Smooth muscle cell (in vitro differentiated cells): ENCODE measurements around the gene KCNAB2. TPM values are rescaled to one million over a fixed set of nuclear protein-coding genes. Genes with fewer than 3 reads are reported as not detected.
A peak's percentile ranks its signal among the peaks of the same experiment; 100 is the strongest.
"Not testable (repeated sequence)": the region's sequence is repeated elsewhere in the genome, so short reads cannot be mapped to it uniquely, and the experiment has no call there.

Experiments
- DNase-seq: peaks from one replicate; lab custom pipeline; 2025; ENCODE audit not compliant: unreplicated experiment; lab: John Stamatoyannopoulos, UW
- H2AFZ ChIP-seq: fragments of 200-600 bp; sonication (generic); 2 replicates; pipeline ENCODE4 v1.6.0; 2016; ENCODE audit warnings: antibody characterized with exemption, low read depth, mild to moderate bottlenecking
- H3F3A ChIP-seq: fragments of 200-600 bp; sonication (generic); 2 replicates; pipeline ENCODE4 v1.6.0; 2017; ENCODE audit warnings: antibody characterized with exemption, low read depth
- H3K27ac ChIP-seq: fragments of 200-600 bp; sonication (generic); 2 replicates; pipeline ENCODE4 v1.5.1; 2016; ENCODE audit warnings: low read depth, mild to moderate bottlenecking
- H3K27me3 ChIP-seq: fragments of 200-600 bp; sonication (generic); 2 replicates; pipeline ENCODE4 v1.6.1; 2016; ENCODE audit warnings: low read depth, mild to moderate bottlenecking
- H3K36me3 ChIP-seq: fragments of 200-600 bp; sonication (generic); 2 replicates; pipeline ENCODE4 v1.5.1; 2016; ENCODE audit warnings: low read depth
- H3K4me1 ChIP-seq: fragments of 200-600 bp; sonication (generic); 2 replicates; pipeline ENCODE4 v1.5.1; 2016; ENCODE audit warnings: low read depth
- H3K4me2 ChIP-seq: fragments of 200-600 bp; sonication (generic); 2 replicates; pipeline ENCODE4 v1.6.0; 2016; ENCODE audit warnings: mild to moderate bottlenecking
- H3K4me3 ChIP-seq: fragments of 200-600 bp; sonication (generic); 2 replicates; pipeline ENCODE4 v1.5.1; 2016; ENCODE audit warnings: mild to moderate bottlenecking
- H3K79me2 ChIP-seq: fragments of 200-600 bp; sonication (generic); 2 replicates; pipeline ENCODE4 v1.6.0; 2016; ENCODE audit warnings: low read depth, mild to moderate bottlenecking
- H3K9ac ChIP-seq: fragments of 200-600 bp; sonication (generic); 2 replicates; pipeline ENCODE4 v1.6.0; 2016; ENCODE audit warnings: low read depth
- H3K9me3 ChIP-seq: fragments of 200-600 bp; sonication (generic); replicated peaks from 2 replicates; pipeline ENCODE4 v1.5.1; 2016; ENCODE audit warnings: low read depth
- H4K20me1 ChIP-seq: fragments of 200-600 bp; sonication (generic); 2 replicates; pipeline ENCODE4 v1.6.0; 2016; ENCODE audit warnings: low read depth
- CTCF ChIP-seq: fragments of 200-600 bp; sonication (generic); IDR thresholded peaks from 2 replicates; pipeline ENCODE4 v1.5.1; 2017; ENCODE audit warnings: borderline replicate concordance, mild to moderate bottlenecking, antibody characterized with exemption; ENCODE audit not compliant: insufficient read depth, poor library complexity, severe bottlenecking
- WGBS: methylation state at CpG from one replicate; pipeline ENCODE4 v1.1.7; 2016; ENCODE audit warnings: low lambda C conversion rate; 5-methylcytosine and 5-hydroxymethylcytosine counted together
- polyA plus RNA-seq: library from polyadenylated mRNA; unstranded; fragments of >200 nt; fragmentation: Nextera tagmentation; extraction: Ambion mirVana; gene quantifications from 2 replicates; pipeline ENCODE4 v1.2.1, GENCODE V29; 2016
- total RNA-seq: library from RNA; depleted of rRNA; stranded (reverse); fragments of >200 nt; gene quantifications from 2 replicates; pipeline ENCODE4 v1.2.3, GENCODE V29; 2014

Gene KCNAB2
- total and polyA plus RNA-seq, 2 experiments from 2014 or later: 3.6 to 3.9 TPM

- Histone ChIP-seq H3K27me3 (no peaks in the 10 kb centered on the region), H4K20me1 (no peaks in the 10 kb centered on the region), H3K9me3 (no peaks in the 10 kb centered on the region), H3K4me3 (no peak overlapping the region), H3F3A (no peaks in the 10 kb centered on the region), H3K79me2 (no peaks in the 10 kb centered on the region), H3K4me1 (no peaks in the 10 kb centered on the region), H2AFZ (no peak overlapping the region), H3K27ac (no peak overlapping the region), H3K36me3 (no peaks in the 10 kb centered on the region), H3K9ac (no peak overlapping the region), H3K4me2 (no peak overlapping the region)
- WGBS: 91% methylated on average over 15 of the region's 15 CpGs
- DNase-seq: no peak
- TF ChIP-seq CTCF: no peak
These were observed 27.9 kb downstream of the KCNAB2 start for GRCh38 chr1:6073480-6074053.

- no peak for DNase-seq
- no peaks in the 10 kb centered on the region for H3K36me3 ChIP-seq
These were observed 28.7 kb downstream of the KCNAB2 start for GRCh38 chr1:6074192-6074901.

DNA sequence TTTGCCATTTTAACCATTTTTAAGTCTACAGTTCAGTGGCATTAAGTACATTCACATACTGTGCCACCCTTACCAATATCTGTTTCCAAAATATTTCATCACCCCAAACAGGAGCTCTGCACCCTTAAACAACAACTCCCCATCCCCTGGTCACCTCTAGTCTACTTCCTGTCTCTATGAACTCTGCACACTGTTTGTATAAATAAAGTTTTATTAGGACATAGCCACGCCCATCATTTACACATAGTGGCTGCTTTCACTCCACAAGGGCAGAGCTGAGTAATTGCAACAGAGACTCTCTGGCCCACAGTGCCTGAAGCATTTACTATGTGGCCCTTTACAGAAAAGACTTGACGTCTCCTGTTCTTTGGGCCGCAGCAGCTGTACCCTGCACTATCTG, 30.1 kb downstream of the KCNAB2 start:
- H3K9me3 ChIP-seq: no peaks in the 10 kb centered on the region
- DNase-seq: no peak
- no peak overlapping the region for H3K9ac ChIP-seq
- H3K79me2 ChIP-seq: no peaks in the 10 kb centered on the region
- H3K4me2 ChIP-seq: no peak overlapping the region
- no peak overlapping the region for H3K27ac ChIP-seq
- H3K4me3 ChIP-seq: no peak overlapping the region
- WGBS: 89% methylated on average over 3 of the region's 3 CpGs
- no peaks in the 10 kb centered on the region for H4K20me1 ChIP-seq
- TF ChIP-seq CTCF: no peak
- H3F3A ChIP-seq: no peaks in the 10 kb centered on the region
- H3K4me1 ChIP-seq: no peaks in the 10 kb centered on the region
- H3K27me3 ChIP-seq: no peaks in the 10 kb centered on the region
- no peaks in the 10 kb centered on the region for H3K36me3 ChIP-seq
- no peak overlapping the region for H2AFZ ChIP-seq

More at GRCh38 chr1:6074192-6074901, 28.7 kb downstream of the KCNAB2 start:
- H3K27me3 ChIP-seq: no peaks in the 10 kb centered on the region
- H4K20me1 ChIP-seq: no peaks in the 10 kb centered on the region
- H3K27ac ChIP-seq: peak overlapping the region; percentile 19
- H3K4me1 ChIP-seq: no peaks in the 10 kb centered on the region
- H3F3A ChIP-seq: no peaks in the 10 kb centered on the region
- no peak overlapping the region for H3K4me3 ChIP-seq
- no peak overlapping the region for H3K9ac ChIP-seq
- 86% methylated on average over 21 of the region's 21 CpGs for WGBS
- no peaks in the 10 kb centered on the region for H3K79me2 ChIP-seq
- H2AFZ ChIP-seq: no peak overlapping the region
- no peak overlapping the region for H3K4me2 ChIP-seq
- H3K9me3 ChIP-seq: no peaks in the 10 kb centered on the region
- TF ChIP-seq CTCF: no peak

DNA sequence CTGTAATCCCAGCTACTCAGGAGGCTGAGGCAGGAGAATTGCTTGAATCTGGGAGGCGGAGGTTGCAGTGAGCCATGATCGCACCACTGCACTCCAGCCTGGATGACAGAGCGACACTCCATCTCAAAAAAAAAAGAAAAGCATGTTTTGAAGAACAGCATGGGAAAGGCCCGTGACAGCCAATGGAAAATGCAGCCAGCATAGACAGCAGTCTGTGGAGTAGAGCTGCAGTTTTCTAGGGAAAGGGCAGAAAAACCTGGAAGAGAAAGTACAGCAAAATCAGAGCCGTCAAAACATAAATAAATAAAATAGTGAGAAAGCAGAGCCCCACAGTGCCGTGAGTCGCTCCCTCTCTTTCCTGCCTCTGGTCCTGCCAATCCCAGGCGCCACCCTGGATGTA, 31.4 kb downstream of the KCNAB2 start:
- not testable (repeated sequence) for DNase-seq, H2AFZ ChIP-seq, H3K9me3 ChIP-seq, H3K4me2 ChIP-seq, H3K27me3 ChIP-seq, H3F3A ChIP-seq, H3K27ac ChIP-seq, H3K9ac ChIP-seq, H3K79me2 ChIP-seq, H3K36me3 ChIP-seq, H4K20me1 ChIP-seq, H3K4me1 ChIP-seq, H3K4me3 ChIP-seq
- 91% methylated on average over 8 of the region's 8 CpGs for whole genome bisulfite sequencing
